Natural killer cell (primary cell): ENCODE results near the gene FAM181A. TPM values are rescaled to one million over a fixed set of nuclear protein-coding genes. Genes with fewer than 3 reads are reported as not detected.

Source experiments
- ATAC-seq, 3 donors: fragments of 150-1000 bp in 2 of 3; fragments of 200-7000 bp in 1 of 3; cut with Tn5 transposase; 1 replicate in 1 of 3; 2 replicates in 2 of 3; pipeline ENCODE4 v1.10.0; 2021; ENCODE audit warnings: mild to moderate bottlenecking in 2 of 3, moderate library complexity in 2 of 3
- DNase-seq, 2 donors: peaks; one replicate each; pipeline versions ENCODE4 v3.0.0 to v3.0.0-alpha.2; 2013 to 2021; ENCODE audit warnings: mixed read lengths in 1 of 2
- H3K27ac ChIP-seq: one replicate; pipeline ENCODE4 v1.5.1; 2013; ENCODE audit warnings: mild to moderate bottlenecking, low read length
- H3K27me3 ChIP-seq: one replicate; pipeline ENCODE4 v1.6.1; 2013; ENCODE audit warnings: low read length; ENCODE audit not compliant: control insufficient read depth, insufficient read depth
- H3K36me3 ChIP-seq: one replicate; pipeline ENCODE4 v1.6.1; 2013; ENCODE audit warnings: low read length; ENCODE audit not compliant: control insufficient read depth, insufficient read depth
- H3K4me1 ChIP-seq: one replicate; pipeline ENCODE4 v1.6.1; 2013; ENCODE audit warnings: low read length; ENCODE audit not compliant: control insufficient read depth, insufficient read depth
- H3K4me3 ChIP-seq: one replicate; pipeline ENCODE4 v1.5.1; 2013; ENCODE audit warnings: low read length
- H3K9me3 ChIP-seq: one replicate; pipeline ENCODE4 v1.6.1; 2013; ENCODE audit warnings: low read length; ENCODE audit not compliant: control insufficient read depth, insufficient read depth
- H3K27ac Mint-ChIP-seq, 2 donors: one replicate each; pipeline ENCODE4 v1.8.0; 2022; ENCODE audit warnings: mild to moderate bottlenecking in 2 of 2, mixed read lengths in 2 of 2, moderate library complexity in 1 of 2
- H3K27me3 Mint-ChIP-seq, 2 donors: one replicate each; pipeline ENCODE4 v1.8.0; 2022; ENCODE audit warnings: low read depth in 2 of 2, mixed read lengths in 2 of 2
- H3K36me3 Mint-ChIP-seq: one replicate; pipeline ENCODE4 v1.8.0; 2022; ENCODE audit warnings: mixed read lengths
- H3K4me1 Mint-ChIP-seq, 2 donors: one replicate each; pipeline ENCODE4 v1.8.0; 2022; ENCODE audit warnings: mixed read lengths in 2 of 2
- H3K4me3 Mint-ChIP-seq: one replicate; pipeline ENCODE4 v1.8.0; 2022; ENCODE audit warnings: mild to moderate bottlenecking, moderate library complexity, mixed read lengths
- H3K9me3 Mint-ChIP-seq, 2 donors: one replicate each; pipeline ENCODE4 v1.8.0; 2022; ENCODE audit warnings: mixed read lengths in 2 of 2
- CTCF ChIP-seq: fragments of 200-600 bp; IDR thresholded peaks from one replicate; pipeline ENCODE4 v1.8.0; 2022; ENCODE audit warnings: antibody characterized with exemption
- WGBS: methylation state at CpG from one replicate; pipeline ENCODE4 v1.1.7; 2013; ENCODE audit warnings: missing lambda C conversion rate; ENCODE audit not compliant: insufficient coverage; 5-methylcytosine and 5-hydroxymethylcytosine counted together
- intact Hi-C: fragments of 100-400 bp; cut with micrococcal nuclease; formaldehyde crosslinking; loops from one replicate; pipeline ENCODE4 v1.14.2; 2022
- total RNA-seq, 4 donors: library from RNA; stranded (reverse); fragments of 120-200 nt in 1 of 4; gene quantifications; one replicate each; pipeline versions ENCODE4 v1.2.3 to v1.2.4, GENCODE V29; 2013 to 2022

Gene FAM181A
- total RNA-seq, 3 donors from 2014 or later (not counting 1 experiment from before 2014, with no cell fraction given), result not detected

GRCh38 chr14:93914278-93914677 is 12.9 kb upstream of the FAM181A start:
- Histone ChIP-seq H3K4me3 (no peak overlapping the region), H3K9me3 (peaks cover 8% of the 10 kb centered on the region), H3K27ac (no peak overlapping the region), H3K4me1 (no peaks in the 10 kb centered on the region), H3K36me3 (no peaks in the 10 kb centered on the region), H3K27me3 (no peaks in the 10 kb centered on the region)
- Mint-ChIP-seq H3K36me3 (no peaks in the 10 kb centered on the region), H3K27ac (no peak overlapping the region), H3K9me3 (no peaks in the 10 kb centered on the region), H3K4me3 (no peak overlapping the region), H3K4me1 (no peaks in the 10 kb centered on the region), H3K27me3 (peaks cover 9 to 15% of the 10 kb centered on the region in 2 donors)
- no peak for DNase-seq
- TF ChIP-seq CTCF, result no peak
- intact Hi-C loops, result no loop called here
- 83% methylated on average over 4 of the region's 4 CpGs for WGBS
- ATAC-seq, result no peak

GRCh38 chr14:93915070-93915705 is 12.0 kb upstream of the FAM181A start:
- no peak overlapping the region for H3K4me3 Mint-ChIP-seq
- H3K27me3 ChIP-seq, result no peaks in the 10 kb centered on the region
- peaks cover 8% of the 10 kb centered on the region for H3K9me3 ChIP-seq
- no peaks in the 10 kb centered on the region for H3K36me3 ChIP-seq
- H3K27ac ChIP-seq, result no peak overlapping the region
- intact Hi-C loops, result no loop called here
- no peak overlapping the region for H3K4me3 ChIP-seq
- peaks cover 0 to 3% of the 10 kb centered on the region in 2 donors for H3K9me3 Mint-ChIP-seq
- peaks cover 9 to 15% of the 10 kb centered on the region in 2 donors for H3K27me3 Mint-ChIP-seq
- no peaks in the 10 kb centered on the region for H3K4me1 ChIP-seq
- H3K27ac Mint-ChIP-seq, result no peak overlapping the region
- H3K4me1 Mint-ChIP-seq, result no peaks in the 10 kb centered on the region
- DNase-seq (no peak), ATAC-seq (no peak)
- no peak for TF ChIP-seq CTCF
- 82% methylated on average over 14 of the region's 14 CpGs for WGBS
- H3K36me3 Mint-ChIP-seq, result no peaks in the 10 kb centered on the region

DNA sequence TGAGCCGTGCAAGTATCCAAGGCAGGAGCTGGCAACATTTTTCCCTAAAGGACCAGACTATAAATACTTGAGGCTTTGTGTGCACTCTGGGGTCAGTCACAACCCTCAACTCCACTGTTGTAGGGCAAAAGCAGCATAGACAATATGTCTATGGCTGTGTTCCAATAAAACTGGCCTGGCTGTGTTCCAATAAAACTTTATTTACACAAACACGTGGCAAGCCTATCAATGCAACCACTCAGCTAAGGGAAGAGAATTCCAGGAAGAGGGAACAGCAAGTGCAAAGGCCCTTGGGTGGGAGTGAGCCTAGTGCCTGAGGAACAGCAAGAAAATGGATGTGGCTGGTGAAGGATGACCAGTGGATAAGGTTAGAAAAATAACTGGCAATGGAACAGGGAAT is 11.3 kb upstream of the FAM181A start:
- Mint-ChIP-seq H3K36me3 (no peaks in the 10 kb centered on the region), H3K4me3 (no peak overlapping the region), H3K27me3 (peaks cover 9 to 15% of the 10 kb centered on the region in 2 donors), H3K27ac (no peak overlapping the region), H3K9me3 (peaks cover 0 to 3% of the 10 kb centered on the region in 2 donors), H3K4me1 (no peaks in the 10 kb centered on the region)
- ATAC-seq (no peak), DNase-seq (no peak)
- Histone ChIP-seq H3K27me3 (no peaks in the 10 kb centered on the region), H3K4me1 (no peaks in the 10 kb centered on the region), H3K9me3 (peaks cover 8% of the 10 kb centered on the region), H3K4me3 (no peak overlapping the region), H3K27ac (no peak overlapping the region), H3K36me3 (no peaks in the 10 kb centered on the region)
- intact Hi-C loops, result no loop called here
- WGBS, result 67% methylated on average over 1 of the region's 2 CpGs
- no peak for TF ChIP-seq CTCF

GRCh38 chr14:93916498-93916897 is 10.6 kb upstream of the FAM181A start:
- DNase-seq, result no peak
- ATAC-seq, result no peak
- no peaks in the 10 kb centered on the region for H3K36me3 ChIP-seq
- peaks cover 0 to 3% of the 10 kb centered on the region in 2 donors for H3K9me3 Mint-ChIP-seq
- WGBS, result 79% methylated on average over 3 of the region's 3 CpGs
- no peak overlapping the region for H3K27ac ChIP-seq
- H3K9me3 ChIP-seq, result peaks cover 8% of the 10 kb centered on the region
- no peaks in the 10 kb centered on the region for H3K36me3 Mint-ChIP-seq
- H3K27ac Mint-ChIP-seq, result no peak overlapping the region
- H3K27me3 ChIP-seq, result no peaks in the 10 kb centered on the region
- no peak overlapping the region for H3K4me3 Mint-ChIP-seq
- no peaks in the 10 kb centered on the region for H3K4me1 Mint-ChIP-seq
- TF ChIP-seq CTCF, result no peak
- intact Hi-C loops, result no loop called here
- peaks cover 9 to 15% of the 10 kb centered on the region in 2 donors for H3K27me3 Mint-ChIP-seq
- H3K4me3 ChIP-seq, result no peak overlapping the region
- H3K4me1 ChIP-seq, result no peaks in the 10 kb centered on the region
